Endothelial cell of umbilical vein (primary cell): Measurements from ENCODE around the gene PTCH1. TPM values are rescaled to one million over a fixed set of nuclear protein-coding genes. Genes with fewer than 3 reads are reported as not detected.

Source experiments
- BruUV-seq: library from RNA; stranded (reverse); fragments of 400-500 nt; replicated peaks from 2 replicates; lab custom pipeline; 2021; lab: Mats Ljungman, UMichigan
- CTCF ChIA-PET: fragments of 300-600, 350-600 bp; sonication (Branson Sonifier 250); formaldehyde crosslinking; loops from one replicate; lab custom pipeline; 2021; ENCODE audit warnings: antibody characterized with exemption, inconsistent platforms; lab: Charles Lee
- POLR2A ChIA-PET: fragments of 300-600, 350-600 bp; sonication (Branson Sonifier 250); formaldehyde crosslinking; loops from one replicate; lab custom pipeline; 2021; ENCODE audit warnings: antibody characterized with exemption, inconsistent platforms; lab: Charles Lee
- DNase-seq: peaks from one replicate; pipeline ENCODE4 v3.0.0-alpha.2; 2011; ENCODE audit warnings: low read depth, low spot score
- FAIRE-seq: peaks from 2 replicates; lab custom pipeline; 2011; peaks lifted over from hg19 to GRCh38; lab: Jason Lieb, UNC
- H2AFZ ChIP-seq: 2 replicates; pipeline ENCODE4 v1.6.0; 2012; ENCODE audit warnings: low read depth, low read length, control low read depth, inconsistent platforms
- H3K27ac ChIP-seq: 2 replicates; pipeline ENCODE4 v1.5.1; 2011; ENCODE audit warnings: low read depth, mild to moderate bottlenecking, control low read depth, low read length, moderate library complexity; ENCODE audit not compliant: insufficient read depth
- H3K27me3 ChIP-seq, 2 experiments: 2 replicates each; pipeline versions ENCODE4 v1.6.0 to v1.6.1; 2011; ENCODE audit warnings: low read length in 2 of 2, mixed read lengths in 1 of 2; ENCODE audit not compliant: control insufficient read depth in 2 of 2, insufficient read depth in 2 of 2
- H3K36me3 ChIP-seq, 2 experiments: 2 replicates in 1 of 2; 3 replicates in 1 of 2; pipeline ENCODE4 v1.5.1; 2011; ENCODE audit warnings: low read length in 2 of 2, mild to moderate bottlenecking in 1 of 2, moderate library complexity in 1 of 2; ENCODE audit not compliant: control insufficient read depth in 2 of 2, insufficient read depth in 2 of 2; ENCODE audit errors: extremely low read depth in 1 of 2
- H3K4me1 ChIP-seq: 3 replicates; pipeline ENCODE4 v1.5.1; 2011; ENCODE audit warnings: mild to moderate bottlenecking, low read length; ENCODE audit not compliant: control insufficient read depth, insufficient read depth; ENCODE audit errors: extremely low read depth
- H3K4me2 ChIP-seq: 2 replicates; pipeline ENCODE4 v1.6.1; 2011; ENCODE audit warnings: low read length, control low read depth, mixed read lengths; ENCODE audit not compliant: insufficient read depth
- H3K4me3 ChIP-seq, 3 experiments: fragments of 200-600 bp in 1 of 3; sonication (generic), shearing (Covaris generic) in 1 of 3; replicated peaks in 1 of 3; 2 replicates each; pipeline ENCODE4 v1.5.1; 2011 to 2016; ENCODE audit warnings: control low read depth in 3 of 3, low read length in 3 of 3, mild to moderate bottlenecking in 2 of 3, inconsistent platforms in 1 of 3, low read depth in 1 of 3, moderate library complexity in 1 of 3; ENCODE audit not compliant: insufficient read depth in 1 of 3
- H3K79me2 ChIP-seq: 2 replicates; pipeline ENCODE4 v1.6.0; 2012; ENCODE audit warnings: low read length, inconsistent platforms; ENCODE audit not compliant: control insufficient read depth, insufficient read depth
- H3K9ac ChIP-seq: replicated peaks from 2 replicates; pipeline ENCODE3; 2011; ENCODE audit warnings: low read length, control low read depth; ENCODE audit not compliant: insufficient read depth; ENCODE audit errors: extremely low read depth
- H3K9me1 ChIP-seq: replicated peaks from 3 replicates; pipeline ENCODE4 v1.6.0; 2011; ENCODE audit warnings: mild to moderate bottlenecking, low read length; ENCODE audit not compliant: control insufficient read depth, insufficient read depth; ENCODE audit errors: extremely low read depth
- H3K9me3 ChIP-seq: replicated peaks from 2 replicates; pipeline ENCODE4 v1.5.1; 2012; ENCODE audit warnings: low read length, inconsistent platforms; ENCODE audit not compliant: control insufficient read depth, insufficient read depth
- H4K20me1 ChIP-seq: replicated peaks from 2 replicates; pipeline ENCODE3; 2011; ENCODE audit warnings: mild to moderate bottlenecking, low read length; ENCODE audit not compliant: control insufficient read depth, insufficient read depth; ENCODE audit errors: extremely low read depth
- EZH2 ChIP-seq: IDR thresholded peaks from 2 replicates; pipeline ENCODE4 v1.6.1; 2012; ENCODE audit warnings: borderline replicate concordance, low read depth, mild to moderate bottlenecking, moderate library complexity, low read length, inconsistent platforms; ENCODE audit not compliant: severe bottlenecking
- FOS ChIP-seq: IDR thresholded peaks from 2 replicates; pipeline ENCODE4 v1.6.1; 2011; ENCODE audit warnings: mild to moderate bottlenecking, low read length, moderate library complexity, borderline replicate concordance; ENCODE audit not compliant: insufficient read depth
- GATA2 ChIP-seq: IDR thresholded peaks from 2 replicates; pipeline ENCODE4 v1.7.0; 2011; ENCODE audit warnings: low read depth, mild to moderate bottlenecking, moderate library complexity, mixed read lengths, low read length; ENCODE audit not compliant: insufficient read length, insufficient read depth
- JUN ChIP-seq: IDR thresholded peaks from 2 replicates; pipeline ENCODE4 v1.6.1; 2011; ENCODE audit warnings: borderline replicate concordance, low read depth; ENCODE audit not compliant: insufficient read length, insufficient read depth
- MYC ChIP-seq: IDR thresholded peaks from one replicate; pipeline ENCODE4 v1.6.1; 2011; ENCODE audit warnings: mild to moderate bottlenecking, low read depth, low read length
- POLR2A ChIP-seq: IDR thresholded peaks from 2 replicates; pipeline ENCODE4 v1.6.1; 2012; ENCODE audit warnings: low read depth, mild to moderate bottlenecking, control low read depth, low read length
- POLR2AphosphoS5 ChIP-seq: IDR thresholded peaks from 2 replicates; pipeline ENCODE4 v1.6.1; 2012; ENCODE audit warnings: low read depth, mild to moderate bottlenecking, control low read depth, low read length, moderate library complexity; ENCODE audit not compliant: insufficient read depth
- dilution Hi-C: fragments of 300-500 bp; cut with MboI; formaldehyde crosslinking; loops from one replicate; pipeline ENCODE4 v1.15.0; 2019; ENCODE audit warnings: low sequenced_read_pairs; ENCODE audit not compliant: extremely low pct_ligation_motif_present
- intact Hi-C: fragments of 100-400 bp; cut with micrococcal nuclease; formaldehyde crosslinking; loops from one replicate; pipeline ENCODE4 v1.10.0; 2022
- polyA plus RNA-seq, 4 experiments: library from polyadenylated mRNA; depleted of rRNA in 3 of 4; stranded (reverse) in 3 of 4; unstranded in 1 of 4; fragments of >200 nt; gene quantifications; 2 replicates each; pipeline versions ENCODE4 v1.2.1 to v1.2.3, GENCODE V29; 2011 to 2012; ENCODE audit warnings: missing spikeins in 1 of 4
- total RNA-seq: library from RNA; stranded (reverse); gene quantifications from 2 replicates; pipeline ENCODE4 v1.2.3, GENCODE V29; 2021
- TF ChIP-seq, protein P1 (sequence below): IDR thresholded peaks from 2 replicates; pipeline ENCODE4 v1.6.1; 2011; ENCODE audit not compliant: insufficient read depth, insufficient read length
- TF ChIP-seq, protein P2 (sequence below), 2 donors: IDR thresholded peaks; 1 replicate in 1 of 2; 2 replicates in 1 of 2; pipeline ENCODE4 v1.5.1; 2011; ENCODE audit warnings: low read length in 2 of 2, mild to moderate bottlenecking in 2 of 2, moderate library complexity in 2 of 2, control low read depth in 1 of 2, inconsistent platforms in 1 of 2, low read depth in 1 of 2; ENCODE audit not compliant: insufficient read depth in 1 of 2; ENCODE audit errors: extremely low read depth in 1 of 2

The PTCH1 gene
- total and polyA plus RNA-seq, 2 donors (not counting 3 experiments of a cell fraction or from before 2014, with no cell fraction given): 3.9 to 12.1 TPM

DNA sequence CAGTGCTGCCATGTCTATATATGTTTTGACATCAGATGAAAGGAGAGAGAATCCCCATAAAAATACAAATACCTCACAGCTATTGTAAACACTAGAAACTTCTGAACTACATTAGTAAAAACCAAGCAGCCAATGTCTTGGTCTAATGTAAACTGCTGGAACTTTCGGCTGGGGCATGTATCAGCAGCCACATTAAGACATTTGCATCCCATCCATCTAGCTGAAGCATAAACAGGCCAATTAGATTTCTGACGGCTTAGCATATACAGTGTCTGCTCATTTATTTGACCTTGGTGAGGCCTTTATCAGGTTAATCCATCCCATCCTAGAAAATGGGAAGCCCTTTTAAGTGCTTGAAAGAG lies 65.7 kb downstream of the PTCH1 start:
- no peaks in the 10 kb centered on the region for H3K9me3 ChIP-seq
- H2AFZ ChIP-seq: no peak overlapping the region
- H3K4me3 ChIP-seq: no peak overlapping the region
- dilution Hi-C loops: no loop called here
- H3K4me1 ChIP-seq: no peaks in the 10 kb centered on the region
- no TSS peak for BruUV-seq
- ChIA-PET POLR2A (no interaction called here), CTCF (no interaction called here)
- H3K4me2 ChIP-seq: no peak overlapping the region
- no peak overlapping the region for H3K27ac ChIP-seq
- TF ChIP-seq, protein P1, sequence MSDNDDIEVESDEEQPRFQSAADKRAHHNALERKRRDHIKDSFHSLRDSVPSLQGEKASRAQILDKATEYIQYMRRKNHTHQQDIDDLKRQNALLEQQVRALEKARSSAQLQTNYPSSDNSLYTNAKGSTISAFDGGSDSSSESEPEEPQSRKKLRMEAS: no peak
- TF ChIP-seq EZH2: no peak
- TF ChIP-seq MYC: no peak
- TF ChIP-seq JUN: no peak
- H3K9ac ChIP-seq: no peak overlapping the region
- no peaks in the 10 kb centered on the region for H3K9me1 ChIP-seq
- H4K20me1 ChIP-seq: no peaks in the 10 kb centered on the region
- H3K27me3 ChIP-seq: no peaks in the 10 kb centered on the region
- no peaks in the 10 kb centered on the region for H3K79me2 ChIP-seq
- FAIRE-seq (no peak), DNase-seq (no peak)
- intact Hi-C loops: no loop called here
- peaks cover 2 to 15% of the 10 kb centered on the region in 2 experiments for H3K36me3 ChIP-seq

DNA sequence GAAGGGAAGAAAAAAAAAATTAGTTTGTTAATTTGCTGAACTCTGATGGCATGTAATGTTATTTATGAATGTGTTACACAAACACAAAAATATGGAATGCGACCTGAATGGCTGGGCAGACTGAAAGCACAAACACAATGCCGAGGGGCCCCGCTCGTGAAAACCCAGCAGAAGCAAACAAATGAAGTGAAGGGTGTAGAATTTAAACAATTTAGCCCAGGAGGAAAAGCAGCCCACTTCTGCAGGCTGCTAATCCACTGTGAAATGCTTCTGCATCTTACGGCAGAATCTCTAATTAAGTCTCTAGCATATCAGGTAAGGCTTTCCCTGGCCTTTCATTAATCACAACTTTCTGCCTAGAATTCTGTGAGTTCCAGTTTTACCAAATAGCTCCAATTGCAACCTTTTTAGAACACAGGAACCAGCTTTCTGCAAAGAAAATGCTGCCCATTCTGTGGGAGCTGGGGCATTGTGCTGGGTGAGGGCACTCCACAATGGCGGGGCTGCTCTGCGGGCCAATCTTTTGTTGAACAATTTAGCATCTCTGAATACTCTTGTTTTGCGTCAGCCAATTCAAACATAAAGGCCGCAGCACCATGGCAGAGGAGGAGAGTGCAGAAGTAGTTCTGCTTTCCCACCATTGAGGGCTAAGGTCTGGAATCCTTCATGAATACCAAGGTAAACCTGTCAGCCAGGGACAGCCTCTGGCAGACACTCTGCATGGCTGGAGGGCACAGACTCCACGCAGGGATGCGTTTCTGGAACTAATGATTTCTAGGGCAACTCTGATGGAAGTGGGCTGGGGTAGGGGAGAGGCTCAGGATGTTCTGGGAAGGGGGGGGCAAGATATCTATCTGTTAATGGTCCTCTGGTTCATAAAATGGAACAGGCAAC lies 66.4 kb downstream of the PTCH1 start:
- intact Hi-C loops: no loop called here
- H3K9me3 ChIP-seq: no peaks in the 10 kb centered on the region
- no peaks in the 10 kb centered on the region for H3K9me1 ChIP-seq
- TF ChIP-seq POLR2A (no peak), EZH2 (no peak), JUN (no peak), GATA2 (no peak), FOS (no peak), POLR2AphosphoS5 (no peak), MYC (no peak)
- TF ChIP-seq, protein P1: no peak
- TF ChIP-seq, protein P2, sequence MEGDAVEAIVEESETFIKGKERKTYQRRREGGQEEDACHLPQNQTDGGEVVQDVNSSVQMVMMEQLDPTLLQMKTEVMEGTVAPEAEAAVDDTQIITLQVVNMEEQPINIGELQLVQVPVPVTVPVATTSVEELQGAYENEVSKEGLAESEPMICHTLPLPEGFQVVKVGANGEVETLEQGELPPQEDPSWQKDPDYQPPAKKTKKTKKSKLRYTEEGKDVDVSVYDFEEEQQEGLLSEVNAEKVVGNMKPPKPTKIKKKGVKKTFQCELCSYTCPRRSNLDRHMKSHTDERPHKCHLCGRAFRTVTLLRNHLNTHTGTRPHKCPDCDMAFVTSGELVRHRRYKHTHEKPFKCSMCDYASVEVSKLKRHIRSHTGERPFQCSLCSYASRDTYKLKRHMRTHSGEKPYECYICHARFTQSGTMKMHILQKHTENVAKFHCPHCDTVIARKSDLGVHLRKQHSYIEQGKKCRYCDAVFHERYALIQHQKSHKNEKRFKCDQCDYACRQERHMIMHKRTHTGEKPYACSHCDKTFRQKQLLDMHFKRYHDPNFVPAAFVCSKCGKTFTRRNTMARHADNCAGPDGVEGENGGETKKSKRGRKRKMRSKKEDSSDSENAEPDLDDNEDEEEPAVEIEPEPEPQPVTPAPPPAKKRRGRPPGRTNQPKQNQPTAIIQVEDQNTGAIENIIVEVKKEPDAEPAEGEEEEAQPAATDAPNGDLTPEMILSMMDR (IDR thresholded peaks at IDR 0.05; ENCODE audit: extremely low read depth in 1 of 2, insufficient read depth in 1 of 2, low read depth in 1 of 2, low read length in 2 of 2): no peak
- DNase-seq (no peak), FAIRE-seq (no peak)
- H3K4me3 ChIP-seq: no peak overlapping the region
- no peaks in the 10 kb centered on the region for H3K4me1 ChIP-seq
- dilution Hi-C loops: no loop called here
- no peak overlapping the region for H3K27ac ChIP-seq
- no peaks in the 10 kb centered on the region for H4K20me1 ChIP-seq
- CTCF ChIA-PET: no interaction called here
- no peaks in the 10 kb centered on the region for H3K79me2 ChIP-seq
- POLR2A ChIA-PET: no interaction called here
- H3K4me2 ChIP-seq: no peak overlapping the region
- no peak overlapping the region for H3K9ac ChIP-seq
- peaks cover 2 to 12% of the 10 kb centered on the region in 2 experiments for H3K36me3 ChIP-seq
- no peaks in the 10 kb centered on the region for H3K27me3 ChIP-seq
- H2AFZ ChIP-seq: no peak overlapping the region
- no TSS peak for BruUV-seq
